BJ (cell line): Measurements from ENCODE around the gene CXorf58. TPM values are rescaled to one million over a fixed set of nuclear protein-coding genes. Genes with fewer than 3 reads are reported as not detected.
A peak's percentile ranks its signal among the peaks of the same experiment; 100 is the strongest.
"Not testable (repeated sequence)": the region's sequence is repeated elsewhere in the genome, so short reads cannot be mapped to it uniquely, and the experiment has no call there.

ENCODE experiments used
- CTCF ChIA-PET: fragments of 350-600 bp; formaldehyde crosslinking; extraction: SDS; loops from one replicate; lab custom pipeline; 2021; ENCODE audit warnings: antibody characterized with exemption, inconsistent platforms; lab: Yijun Ruan, JAX
- POLR2A ChIA-PET: fragments of 300-600 bp; sonication (Branson Sonifier 250); formaldehyde crosslinking; extraction: SDS; loops from one replicate; lab custom pipeline; 2021; ENCODE audit warnings: antibody characterized with exemption; lab: Charles Lee
- DNase-seq: peaks from one replicate; pipeline ENCODE4 v3.0.0-alpha.2; 2011; ENCODE audit warnings: low read depth
- H3K27me3 ChIP-seq: 2 replicates; pipeline ENCODE4 v1.6.0; 2011; ENCODE audit warnings: low read length; ENCODE audit not compliant: control insufficient read depth, insufficient read depth
- H3K36me3 ChIP-seq: 2 replicates; pipeline ENCODE4 v1.5.1; 2011; ENCODE audit warnings: low read length; ENCODE audit not compliant: control insufficient read depth, insufficient read depth
- H3K4me3 ChIP-seq: 2 replicates; pipeline ENCODE4 v1.5.1; 2011; ENCODE audit warnings: low read depth, mild to moderate bottlenecking, control low read depth, low read length
- CTCF ChIP-seq: IDR thresholded peaks from 2 replicates; pipeline ENCODE4 v1.5.1; 2011; ENCODE audit warnings: low read depth, mild to moderate bottlenecking, control low read depth, inconsistent platforms, low read length, moderate library complexity; ENCODE audit not compliant: insufficient read depth
- polyA minus RNA-seq: library from RNA; depleted of rRNA, polyadenylated mRNA; stranded (reverse); fragments of >200 nt; gene quantifications from 2 replicates; pipeline ENCODE4 v1.2.3, GENCODE V29; 2011; rRNA and poly(A)+ RNA removed
- polyA plus RNA-seq: library from polyadenylated mRNA; depleted of rRNA; stranded (reverse); fragments of >200 nt; gene quantifications from 2 replicates; pipeline ENCODE4 v1.2.3, GENCODE V29; 2011; rRNA removed

Gene CXorf58, protein sequence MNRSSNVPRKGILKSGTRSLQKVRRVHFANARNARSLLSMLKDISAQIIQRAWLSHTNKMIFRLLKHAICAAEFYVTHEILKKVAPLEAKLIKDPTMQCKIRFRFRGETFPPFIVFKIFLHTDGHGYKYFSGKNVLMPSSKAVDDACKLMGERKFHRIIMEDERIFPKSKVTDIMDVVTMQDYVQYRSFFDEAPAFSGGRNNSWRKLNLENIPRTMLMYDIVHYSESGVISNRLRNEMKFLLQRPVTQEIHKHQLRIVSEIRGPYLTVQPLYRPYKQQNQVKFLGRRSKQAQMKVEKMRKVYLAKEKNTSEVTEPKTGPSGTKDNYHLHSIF
- not detected in 2 replicates for polyA plus RNA-seq
- polyA minus RNA-seq, result not detected in 2 replicates

- Histone ChIP-seq H3K36me3 (no peaks in the 10 kb centered on the region), H3K4me3 (peak within 1 kb of the TSS; percentile 59), H3K27me3 (no peaks in the 10 kb centered on the region)
- ChIA-PET POLR2A (no interaction called here), CTCF (interaction anchor here (0.7 to 2.0 kb wide), 3 partner anchors 147 to 640 kb away, joined by 3 to 6 read pairs (median 3); partner anchors contain the start of gene EIF2S3)
- TF ChIP-seq CTCF, result peak; percentile 74
- DNase-seq, result no peak
Observed at GRCh38 chrX:23907498-23908218, at the start of gene CXorf58, which contains the start of gene APOO. CXorf58 (plus strand) TSS chrX:23908006; CDS start chrX:23910303, 2,297 bp downstream. APOO (minus strand) TSS chrX:23907938; CDS start chrX:23907702, 236 bp downstream.

DNA sequence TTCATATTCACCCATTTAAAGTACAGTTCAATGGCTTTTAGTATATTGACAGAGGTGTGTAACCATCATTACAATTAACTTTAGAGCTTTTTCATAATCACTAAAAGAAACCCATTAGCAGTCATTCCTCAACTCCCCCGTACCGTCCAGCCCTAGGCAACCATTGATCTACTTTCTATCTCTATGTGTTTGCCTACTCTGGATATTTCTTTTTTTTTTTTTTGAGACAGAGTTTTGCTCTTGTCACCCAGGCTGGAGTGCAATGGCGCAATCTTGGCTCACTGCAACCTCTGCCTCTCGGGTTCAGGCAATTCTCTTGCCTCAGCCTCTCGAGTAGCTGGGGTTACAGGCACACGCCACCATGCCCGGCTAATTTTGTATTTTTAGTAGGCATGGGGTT lies 48.6 kb upstream of the CXorf58 start:
- POLR2A ChIA-PET, H3K27me3 ChIP-seq, CTCF ChIA-PET, H3K36me3 ChIP-seq, H3K4me3 ChIP-seq, DNase-seq: not testable (repeated sequence)

- DNase-seq, result no peak
- Histone ChIP-seq H3K4me3 (no peak overlapping the region), H3K36me3 (no peaks in the 10 kb centered on the region), H3K27me3 (no peaks in the 10 kb centered on the region)
- no peak for TF ChIP-seq CTCF
- POLR2A ChIA-PET, result no interaction called here
- CTCF ChIA-PET, result no interaction called here
Observed at GRCh38 chrX:23861215-23861896, 46.5 kb upstream of the CXorf58 start.

DNA sequence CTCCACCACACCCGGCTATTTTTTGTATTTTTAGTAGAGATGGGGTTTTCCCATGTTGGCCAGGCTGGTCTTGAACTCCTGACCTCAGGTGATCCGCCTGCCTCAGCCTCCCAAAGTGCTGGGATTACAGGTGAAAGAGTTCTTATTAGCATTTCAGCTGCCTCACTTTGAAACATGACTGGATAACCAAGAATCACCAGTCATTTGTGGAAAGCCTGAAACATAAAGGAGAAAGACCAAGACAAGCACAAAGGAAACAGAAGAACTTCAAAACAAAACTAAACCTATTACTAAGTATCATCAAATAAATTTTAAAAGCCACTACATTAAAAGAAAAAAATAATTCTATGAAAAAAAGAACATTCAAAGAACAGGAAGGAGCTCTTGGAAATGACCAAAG lies 45.9 kb upstream of the CXorf58 start:
- H3K36me3 ChIP-seq, POLR2A ChIA-PET, H3K27me3 ChIP-seq, CTCF ChIA-PET, DNase-seq, H3K4me3 ChIP-seq: not testable (repeated sequence)

- TF ChIP-seq CTCF, result no peak
- ChIA-PET CTCF (interaction anchor here (0.5 kb wide), 1 partner anchor 176 kb away, joined by 3 read pairs; no protein-coding TSS in a partner anchor), POLR2A (no interaction called here)
- no peaks in the 10 kb centered on the region for H3K36me3 ChIP-seq
- no peak overlapping the region for H3K4me3 ChIP-seq
- no peaks in the 10 kb centered on the region for H3K27me3 ChIP-seq
- no peak for DNase-seq
Observed at GRCh38 chrX:23864742-23865326, 43.0 kb upstream of the CXorf58 start.

GRCh38 chrX:23870041-23870440 lies 37.8 kb upstream of the CXorf58 start:
- no peak for TF ChIP-seq CTCF
- no peaks in the 10 kb centered on the region for H3K36me3 ChIP-seq
- ChIA-PET CTCF (no interaction called here), POLR2A (no interaction called here)
- H3K27me3 ChIP-seq, result no peaks in the 10 kb centered on the region
- no peak for DNase-seq
- no peak overlapping the region for H3K4me3 ChIP-seq
